ENCODE results near the gene ADCY6. TPM values are rescaled to one million over a fixed set of nuclear protein-coding genes. Genes with fewer than 3 reads are reported as not detected.

The ADCY6 gene
- total RNA-seq, result 71.7 and 71.9 TPM in 2 replicates
- long read RNA-seq, partial matches to known transcripts, result 9 of 32 reads
- long read RNA-seq, other reads (novel, unspliced or antisense), result 23 of 32 reads

DNA sequence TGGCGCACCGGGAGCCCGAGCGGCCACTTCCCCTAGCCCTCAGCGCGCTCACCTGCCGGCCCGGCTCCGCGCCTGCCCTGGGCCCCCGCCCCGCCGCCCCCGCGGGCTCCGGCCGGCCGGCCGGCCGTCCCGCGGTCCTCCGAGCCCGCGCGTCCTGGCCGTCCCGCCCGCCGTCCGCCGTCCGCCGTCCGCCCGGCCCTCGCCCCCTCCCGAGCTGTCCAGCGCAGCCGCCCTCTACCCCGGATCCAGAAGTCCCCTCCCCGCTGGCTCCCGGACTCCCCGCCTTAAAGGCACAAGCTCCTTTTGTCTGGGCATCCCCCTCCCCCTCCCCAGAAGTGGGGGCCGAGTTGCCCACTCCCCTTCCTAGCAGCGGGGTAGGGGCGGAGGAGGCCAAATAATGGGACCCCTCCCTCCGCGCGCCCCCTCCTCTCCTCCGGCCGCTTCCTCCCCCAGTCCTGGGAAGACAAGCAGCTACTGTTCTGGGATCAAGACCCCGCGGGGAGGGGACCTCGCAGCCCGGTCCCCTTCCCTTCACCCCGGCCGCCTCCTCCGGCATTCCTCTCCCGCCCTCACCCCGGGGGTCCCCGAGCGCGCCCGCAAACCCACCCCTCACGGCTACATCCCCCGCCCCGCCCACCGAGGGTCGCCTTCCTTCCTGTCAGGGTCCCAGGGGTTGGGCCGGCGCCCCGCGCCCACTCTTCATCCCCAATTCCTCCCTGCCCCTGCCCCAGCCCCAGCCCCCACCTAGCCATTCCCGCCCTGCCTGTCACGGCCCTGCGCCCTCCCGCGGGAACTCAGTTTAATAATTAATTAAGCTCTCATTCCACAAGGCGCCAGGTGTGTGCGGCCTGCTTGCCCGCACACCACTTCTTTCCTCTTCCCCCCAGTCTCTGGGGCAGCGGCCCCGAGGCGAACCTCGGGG, at the start of gene ADCY6:
Gene ADCY6 (minus strand): TSS at position 236 of the 922 bp plus-strand sequence. CDS start 5,655 bp downstream, outside the sequence.
- peak; percentile 91 for DNase-seq (ENCODE audit: extremely low spot score, unreplicated experiment)
- no peak for TF ChIP-seq CTCF (IDR thresholded peaks at IDR 0.05)
- Mint-ChIP-seq H3K36me3 (ENCODE audit: unreplicated experiment) (peaks cover 2% of the 10 kb centered on the region), H3K27me3 (ENCODE audit: unreplicated experiment) (no peaks in the 10 kb centered on the region), H3K4me1 (ENCODE audit: unreplicated experiment) (peaks cover 37% of the 10 kb centered on the region), H3K4me3 (ENCODE audit: unreplicated experiment) (peak within 1 kb of the TSS; percentile 93), H3K27ac (ENCODE audit: unreplicated experiment) (peak within 1 kb of the TSS; percentile 82), H3K9me3 (ENCODE audit: unreplicated experiment) (no peaks in the 10 kb centered on the region)

GRCh38 chr12:48838048-48838447, 49.2 kb upstream of the ADCY6 start:
- H3K36me3 Mint-ChIP-seq (ENCODE audit: unreplicated experiment), result peaks cover 46% of the 10 kb centered on the region
- TF ChIP-seq CTCF (IDR thresholded peaks at IDR 0.05), result no peak
- no peak overlapping the region for H3K4me3 Mint-ChIP-seq (ENCODE audit: unreplicated experiment)
- H3K9me3 Mint-ChIP-seq (ENCODE audit: unreplicated experiment), result no peaks in the 10 kb centered on the region
- H3K27me3 Mint-ChIP-seq (ENCODE audit: unreplicated experiment), result no peaks in the 10 kb centered on the region
- no peaks in the 10 kb centered on the region for H3K4me1 Mint-ChIP-seq (ENCODE audit: unreplicated experiment)
- DNase-seq (ENCODE audit: extremely low spot score, unreplicated experiment), result no peak
- no peak overlapping the region for H3K27ac Mint-ChIP-seq (ENCODE audit: unreplicated experiment)

GRCh38 chr12:48832321-48833060, 43.6 kb upstream of the ADCY6 start:
- H3K36me3 Mint-ChIP-seq (ENCODE audit: unreplicated experiment), result peaks cover 58% of the 10 kb centered on the region
- H3K27ac Mint-ChIP-seq (ENCODE audit: unreplicated experiment), result no peak overlapping the region
- no peaks in the 10 kb centered on the region for H3K4me1 Mint-ChIP-seq (ENCODE audit: unreplicated experiment)
- no peak overlapping the region for H3K4me3 Mint-ChIP-seq (ENCODE audit: unreplicated experiment)
- no peaks in the 10 kb centered on the region for H3K9me3 Mint-ChIP-seq (ENCODE audit: unreplicated experiment)
- TF ChIP-seq CTCF (IDR thresholded peaks at IDR 0.05), result no peak
- H3K27me3 Mint-ChIP-seq (ENCODE audit: unreplicated experiment), result no peaks in the 10 kb centered on the region
- DNase-seq (ENCODE audit: extremely low spot score, unreplicated experiment), result no peak

DNA sequence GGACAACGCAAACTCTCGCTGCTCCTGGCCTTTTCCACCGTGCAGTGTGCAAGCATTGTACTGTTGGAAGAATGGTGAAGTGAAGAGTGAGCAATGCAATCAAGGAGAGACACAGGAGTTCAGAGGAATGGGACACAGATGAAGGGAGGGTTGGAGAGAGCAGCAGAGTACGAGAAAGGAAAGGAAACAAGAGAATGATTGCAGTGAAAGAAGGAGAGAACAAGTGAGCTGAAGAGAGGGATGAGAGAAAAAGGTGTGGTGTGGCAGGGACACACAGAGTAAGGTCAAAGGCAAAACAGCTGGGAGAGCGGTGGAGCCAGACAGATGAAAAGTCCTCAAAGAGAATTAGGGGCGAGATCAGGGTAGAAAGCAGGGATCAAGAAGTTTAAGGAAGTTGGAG, 42.4 kb upstream of the ADCY6 start:
- no peak for DNase-seq (ENCODE audit: extremely low spot score, unreplicated experiment)
- H3K27me3 Mint-ChIP-seq (ENCODE audit: unreplicated experiment), result no peaks in the 10 kb centered on the region
- no peaks in the 10 kb centered on the region for H3K9me3 Mint-ChIP-seq (ENCODE audit: unreplicated experiment)
- no peak overlapping the region for H3K27ac Mint-ChIP-seq (ENCODE audit: unreplicated experiment)
- H3K36me3 Mint-ChIP-seq (ENCODE audit: unreplicated experiment), result peaks cover 51% of the 10 kb centered on the region
- H3K4me3 Mint-ChIP-seq (ENCODE audit: unreplicated experiment), result no peak overlapping the region
- H3K4me1 Mint-ChIP-seq (ENCODE audit: unreplicated experiment), result no peaks in the 10 kb centered on the region
- TF ChIP-seq CTCF (IDR thresholded peaks at IDR 0.05), result no peak
